GM10847 (cell line): ENCODE measurements around the gene COL27A1.

Experiments
- POLR2A ChIP-seq: IDR thresholded peaks from 2 replicates; pipeline ENCODE4 v1.6.1; 2011; ENCODE audit not compliant: insufficient read length; ENCODE audit errors: extremely low read depth

The COL27A1 gene

DNA sequence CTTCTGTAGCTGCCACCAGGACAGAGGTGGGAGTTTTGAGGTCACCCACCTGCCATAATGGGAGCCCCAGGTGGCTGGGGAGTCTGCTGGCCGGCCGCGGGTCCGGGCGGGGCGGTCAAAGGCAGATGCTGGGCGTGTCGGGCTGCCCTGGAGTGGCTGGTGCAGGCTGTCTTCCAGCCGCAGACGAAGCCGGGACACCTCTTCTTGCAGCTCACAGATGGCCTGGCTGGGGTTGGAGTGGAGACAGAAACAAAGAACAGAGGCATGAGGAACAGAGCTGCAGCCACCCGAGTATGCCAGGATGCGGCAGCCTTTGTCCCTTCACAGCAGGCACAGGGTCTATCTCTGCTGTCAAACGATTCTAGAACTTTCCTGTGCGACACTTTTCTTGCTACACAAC lies 192.3 kb downstream of the COL27A1 start:
- no peak for TF ChIP-seq POLR2A

GRCh38 chr9:114348261-114348905 lies 193.0 kb downstream of the COL27A1 start:
- TF ChIP-seq POLR2A: no peak

DNA sequence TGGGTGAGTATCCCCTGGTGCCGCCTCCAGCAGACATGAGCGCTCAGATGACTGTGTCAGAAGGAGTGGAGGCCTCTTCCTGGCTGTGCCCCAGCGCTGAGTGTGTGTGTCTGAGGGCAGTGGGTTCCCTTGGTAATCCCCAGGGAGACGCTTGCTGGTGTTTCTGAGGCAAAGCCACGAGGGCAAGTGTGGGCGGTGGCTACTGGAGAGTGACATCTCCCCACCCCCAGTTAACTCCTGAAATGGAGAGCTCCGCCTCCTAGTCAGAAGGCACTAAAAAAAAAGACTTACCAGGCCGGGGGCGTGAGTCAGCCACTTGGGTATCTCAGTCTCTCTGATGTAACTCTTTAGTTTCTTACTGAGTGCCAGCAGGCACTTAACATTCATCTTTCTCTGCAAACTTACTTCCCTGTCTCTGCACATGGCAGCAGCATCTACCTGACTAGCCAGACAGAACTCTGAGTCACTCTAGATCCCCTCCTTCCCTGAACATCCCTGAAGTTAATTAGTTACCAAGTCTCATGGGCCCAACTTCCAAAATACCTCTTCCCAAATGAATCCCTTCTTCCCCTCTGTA lies 193.7 kb downstream of the COL27A1 start:
- TF ChIP-seq POLR2A: no peak

DNA sequence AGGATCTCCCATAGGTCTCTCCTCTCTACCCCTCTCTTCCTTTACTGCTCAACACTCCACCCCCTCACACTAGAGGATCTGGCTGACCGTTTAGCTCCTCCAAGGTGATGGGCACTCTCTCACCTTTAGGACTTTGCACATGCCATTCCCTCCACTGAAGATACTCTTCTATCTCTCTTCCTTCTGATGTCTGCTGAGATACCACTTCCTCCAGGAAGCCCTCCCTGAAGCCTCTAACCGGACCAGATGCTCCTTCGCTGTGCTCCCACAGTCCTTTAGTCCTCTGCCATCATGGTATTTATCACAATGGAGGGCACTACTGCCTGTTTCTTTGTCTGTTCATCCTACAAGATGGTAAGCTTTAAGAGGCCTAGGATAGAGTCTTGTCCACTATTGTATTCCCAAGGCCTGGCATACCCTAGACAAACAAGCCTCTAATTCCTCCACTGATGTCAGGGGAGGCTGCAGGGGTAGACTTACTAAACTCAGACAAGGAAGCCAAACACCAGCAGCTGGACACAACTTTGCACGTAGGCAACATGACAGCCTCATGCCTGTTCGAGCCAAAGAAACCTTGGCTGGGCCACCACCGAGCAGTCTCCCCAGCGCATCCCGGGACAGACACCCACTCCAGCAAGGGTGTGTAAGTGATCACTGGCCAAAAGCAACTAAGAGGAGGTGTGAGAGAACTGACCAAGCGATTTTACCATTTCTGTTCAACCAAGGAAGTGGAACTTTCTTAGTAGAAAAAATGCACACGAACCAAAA lies 194.6 kb downstream of the COL27A1 start:
- TF ChIP-seq POLR2A: no peak

DNA sequence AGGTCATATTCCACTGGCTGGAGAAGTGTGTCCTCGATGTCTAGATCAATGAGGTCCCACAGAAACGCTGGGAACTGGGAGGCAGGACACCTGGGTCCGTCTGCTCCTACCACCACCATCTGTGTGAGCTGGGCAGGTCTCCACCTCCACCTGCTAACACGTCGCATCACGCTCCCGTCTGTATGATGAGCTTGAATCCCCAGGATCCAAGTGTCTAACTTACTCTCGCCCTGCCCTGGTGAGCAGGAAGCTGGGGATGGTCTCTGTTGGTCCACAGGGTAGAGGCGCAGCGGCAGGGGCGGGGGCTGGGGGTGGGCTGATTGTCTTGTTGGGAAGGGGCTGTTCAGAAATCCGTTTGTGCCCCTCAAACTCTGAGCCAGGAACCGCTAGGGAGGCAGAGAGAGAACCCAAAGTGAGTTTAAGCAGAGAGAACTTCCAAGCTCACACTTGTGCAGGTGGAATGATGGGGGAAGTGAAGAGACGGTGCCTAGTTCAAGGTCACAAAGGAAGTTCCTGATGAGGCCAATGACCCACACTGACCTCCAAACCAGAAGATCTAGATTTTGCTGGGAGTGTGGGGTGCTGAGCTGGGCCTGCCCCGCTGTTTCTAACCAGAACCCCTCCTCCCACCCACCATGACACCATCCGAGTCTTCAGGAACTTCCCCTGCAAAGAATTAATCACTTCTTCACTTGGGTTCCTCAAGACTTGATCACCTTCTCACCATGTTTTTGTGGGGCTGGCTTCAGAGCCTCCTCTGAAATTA lies 195.5 kb downstream of the COL27A1 start:
- no peak for TF ChIP-seq POLR2A

- no peak for TF ChIP-seq POLR2A
These were observed 196.6 kb downstream of the COL27A1 start for GRCh38 chr9:114351932-114352331.

DNA sequence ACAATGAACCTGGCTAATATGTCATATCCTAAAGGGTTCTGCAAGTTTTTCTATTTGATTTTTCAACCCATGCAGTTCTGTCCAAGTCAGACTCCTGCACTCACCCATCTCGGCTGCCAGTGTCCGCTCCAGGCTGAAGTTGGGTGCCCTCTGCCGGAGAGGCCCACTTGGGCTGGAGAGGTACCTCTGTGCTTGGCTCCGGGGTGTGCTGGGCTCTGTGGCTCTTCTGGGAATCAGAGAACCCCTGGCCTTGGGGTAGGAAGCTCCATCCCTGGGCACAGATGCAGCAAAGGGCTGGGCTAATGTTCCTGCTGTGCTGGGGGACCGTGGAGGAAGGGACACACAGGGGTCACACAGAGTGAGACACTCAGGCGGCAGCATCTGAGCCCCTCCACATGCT lies 200.5 kb downstream of the COL27A1 start:
- TF ChIP-seq POLR2A: no peak

- TF ChIP-seq POLR2A: no peak
These were observed 201.5 kb downstream of the COL27A1 start for GRCh38 chr9:114356792-114357191.

- TF ChIP-seq POLR2A: no peak
These were observed 202.0 kb downstream of the COL27A1 start for GRCh38 chr9:114357360-114357759.

GRCh38 chr9:114357911-114358328 lies 202.6 kb downstream of the COL27A1 start:
- no peak for TF ChIP-seq POLR2A

DNA sequence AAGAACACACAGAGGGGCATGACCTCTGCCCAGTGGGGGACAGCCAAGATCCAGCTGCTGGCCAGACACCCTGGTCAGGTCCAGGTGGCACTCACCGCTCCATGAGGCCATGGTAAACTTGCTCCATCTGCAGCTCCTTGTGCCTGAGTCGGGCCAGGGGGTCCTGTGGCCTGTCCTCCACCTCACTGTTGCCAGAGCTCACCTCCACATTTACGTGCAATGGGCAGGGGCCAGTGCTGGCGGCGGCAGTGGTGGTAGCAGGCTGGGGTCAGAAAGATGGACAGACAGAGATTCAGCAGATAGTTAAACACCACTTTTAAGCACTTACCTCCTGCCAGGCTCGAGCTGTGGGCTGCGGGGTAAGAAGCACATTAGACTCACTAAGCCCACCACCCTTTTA lies 204.5 kb downstream of the COL27A1 start:
- no peak for TF ChIP-seq POLR2A

GRCh38 chr9:114361542-114361941 lies 206.2 kb downstream of the COL27A1 start:
- no peak for TF ChIP-seq POLR2A
